GM18502 (cell line): ENCODE results near the gene MRPS2.
A peak's percentile ranks its signal among the peaks of the same experiment; 100 is the strongest.

Experiments
- ATAC-seq: cut with Tn5 transposase; IDR thresholded peaks from one replicate; pipeline ENCODE4 v1.9.1; 2021; ENCODE audit warnings: mild to moderate bottlenecking; ENCODE audit not compliant: unreplicated experiment, poor library complexity

MRPS2 gene

DNA sequence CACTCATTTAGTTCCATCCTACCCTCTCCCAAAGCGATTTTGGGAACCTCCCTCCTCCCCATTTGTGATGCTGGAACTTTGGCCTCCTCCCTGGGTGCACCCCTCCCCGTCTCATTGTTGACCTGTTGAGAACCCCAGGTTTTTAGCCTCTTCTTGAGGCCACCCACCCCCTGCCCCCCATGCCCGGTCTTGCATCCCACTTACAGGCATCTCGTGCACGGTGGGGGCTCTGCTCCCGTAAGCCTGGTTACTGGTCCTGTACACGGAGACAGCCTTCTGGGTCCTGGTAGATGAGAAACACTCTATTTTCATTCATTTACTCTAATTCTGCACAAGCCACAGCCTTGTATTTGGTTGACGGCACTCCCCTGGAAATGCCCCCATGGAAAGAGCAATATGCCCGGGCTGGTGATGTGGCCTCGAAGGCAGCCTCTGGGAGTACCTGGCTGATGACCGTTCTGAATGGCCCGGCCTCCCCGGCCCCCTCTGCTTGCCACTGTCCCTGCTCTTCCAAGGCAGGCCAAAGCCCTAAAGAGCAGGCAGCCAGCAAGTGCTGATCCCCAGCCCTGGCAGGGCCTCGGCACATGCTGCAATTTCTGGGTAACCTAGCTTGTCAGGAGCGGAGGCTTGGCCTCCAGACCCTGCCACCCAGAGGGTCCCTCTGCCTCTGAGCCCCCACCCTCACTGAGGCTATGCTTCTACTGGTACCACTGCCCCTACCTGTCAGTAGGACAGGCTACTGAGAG is 1.9 kb upstream of the MRPS2 start:
- ATAC-seq: no peak

DNA sequence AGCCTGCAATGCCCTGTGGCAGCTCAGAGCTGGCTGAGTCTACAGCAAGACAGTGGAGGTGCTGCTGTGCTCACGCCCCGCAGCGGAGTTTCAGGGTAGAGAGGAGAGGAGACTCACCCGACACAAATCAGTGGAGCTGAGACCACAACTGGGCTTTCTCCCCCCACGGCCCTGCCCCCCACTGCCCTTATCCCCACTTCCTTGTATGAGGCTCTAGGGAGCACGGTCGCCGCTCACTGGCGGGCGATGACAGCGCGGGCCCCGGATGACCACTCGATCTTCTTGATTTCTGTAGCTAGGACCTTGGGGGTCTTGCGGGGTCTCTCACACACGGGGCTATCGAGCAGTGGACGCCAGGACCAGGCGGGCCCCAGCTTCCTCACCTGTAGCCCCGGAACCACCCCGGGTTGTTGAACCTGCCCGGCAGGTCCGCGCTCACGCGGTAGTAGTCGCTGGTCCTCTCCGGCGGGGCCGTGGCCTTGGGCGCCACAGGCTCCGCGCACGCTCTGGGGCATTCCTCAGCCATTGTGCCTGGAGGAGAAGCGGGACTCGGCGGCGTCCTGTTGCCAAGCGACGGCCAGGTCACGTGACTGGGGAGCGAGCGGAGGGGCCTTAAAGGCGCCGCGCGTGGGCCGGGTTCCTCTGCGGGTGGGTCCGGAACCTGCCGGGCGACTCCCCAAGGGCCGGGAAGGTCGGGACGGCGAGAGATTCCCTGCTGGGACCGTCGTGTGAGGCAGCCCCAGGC is 984 bp upstream of the MRPS2 start:
- peak; percentile 54 for ATAC-seq

DNA sequence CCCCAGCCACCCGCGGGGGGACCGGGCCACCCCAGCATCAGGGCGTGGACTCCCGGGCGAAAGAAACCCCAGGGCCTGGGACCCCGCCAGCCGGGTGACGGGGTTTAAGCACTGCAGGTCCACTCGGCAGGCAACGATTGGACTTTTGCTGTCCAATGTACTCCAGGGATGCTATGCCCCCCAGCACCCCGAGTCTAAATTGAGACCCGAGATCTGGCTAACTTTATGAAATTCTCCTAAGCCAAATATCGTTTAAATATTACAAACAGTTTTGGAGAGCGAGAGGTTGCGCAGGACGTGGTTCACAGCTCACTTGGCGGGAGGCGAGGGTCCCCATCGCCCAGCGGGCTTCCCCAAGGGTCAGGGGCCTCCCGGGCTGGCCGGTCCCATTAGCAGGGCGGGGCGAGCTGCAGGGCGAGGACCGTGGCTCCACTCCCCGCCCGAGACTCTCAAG is 384 bp upstream of the MRPS2 start:
- ATAC-seq: peak; percentile 9

- ATAC-seq: no peak
These were observed 1.0 kb downstream of the MRPS2 start for GRCh38 chr9:135501261-135502167.

DNA sequence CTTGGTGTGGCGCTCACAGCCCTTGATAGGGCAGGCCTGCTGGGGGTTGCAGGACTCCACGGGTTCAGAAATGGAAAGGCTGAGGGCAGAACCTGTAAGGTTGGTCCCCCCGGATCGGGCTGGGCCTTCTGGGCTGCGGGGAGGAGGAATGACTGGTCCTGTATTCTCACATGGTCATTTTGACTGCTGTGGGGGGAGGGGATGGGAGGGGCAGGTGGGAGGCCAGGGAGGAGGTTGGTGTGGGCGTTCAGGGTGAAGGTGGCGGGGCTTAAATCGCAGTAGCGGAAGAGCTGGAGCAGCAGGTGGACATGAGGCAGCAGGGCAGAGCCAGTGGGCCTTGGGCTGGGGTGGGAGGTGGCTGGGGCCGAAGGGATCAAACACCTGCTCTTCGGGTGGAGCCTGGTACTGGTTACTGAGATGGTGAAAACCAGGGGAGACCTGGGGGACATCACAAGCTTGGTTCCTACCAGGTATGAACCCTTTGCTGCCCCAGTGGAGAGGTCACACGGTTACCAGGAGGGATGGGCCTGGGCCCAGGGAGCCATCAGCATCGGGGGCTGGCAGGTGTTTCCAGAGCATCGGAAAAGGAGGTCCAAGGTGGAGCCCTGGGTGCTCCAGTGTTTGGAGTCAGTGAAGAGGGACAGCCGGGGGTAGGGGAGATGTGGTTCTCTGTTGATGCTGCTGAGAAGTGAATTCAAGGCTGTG is 1.8 kb downstream of the MRPS2 start:
- no peak for ATAC-seq

DNA sequence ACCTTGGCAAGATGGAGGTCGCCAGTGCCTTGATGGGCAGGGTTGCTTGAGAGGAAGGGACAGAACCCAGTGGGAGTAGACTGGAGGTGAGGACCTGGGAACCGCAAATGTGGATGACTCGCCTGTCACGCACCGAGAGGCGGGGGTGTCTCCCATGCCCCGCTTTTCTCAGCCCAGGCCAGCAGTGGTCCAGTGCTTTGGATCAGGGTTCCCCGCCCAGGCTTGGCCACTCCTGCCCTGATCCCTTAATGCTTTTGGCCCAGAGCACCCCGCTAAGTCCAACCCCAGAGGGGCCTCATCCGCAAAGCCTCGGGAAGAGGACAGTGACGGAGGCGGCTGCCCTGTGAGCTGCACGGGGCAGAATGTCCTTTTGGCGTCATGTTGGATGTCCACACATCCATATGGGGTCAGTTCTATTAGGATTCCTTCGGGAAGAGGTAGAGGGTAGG is 2.4 kb downstream of the MRPS2 start:
- ATAC-seq: no peak

DNA sequence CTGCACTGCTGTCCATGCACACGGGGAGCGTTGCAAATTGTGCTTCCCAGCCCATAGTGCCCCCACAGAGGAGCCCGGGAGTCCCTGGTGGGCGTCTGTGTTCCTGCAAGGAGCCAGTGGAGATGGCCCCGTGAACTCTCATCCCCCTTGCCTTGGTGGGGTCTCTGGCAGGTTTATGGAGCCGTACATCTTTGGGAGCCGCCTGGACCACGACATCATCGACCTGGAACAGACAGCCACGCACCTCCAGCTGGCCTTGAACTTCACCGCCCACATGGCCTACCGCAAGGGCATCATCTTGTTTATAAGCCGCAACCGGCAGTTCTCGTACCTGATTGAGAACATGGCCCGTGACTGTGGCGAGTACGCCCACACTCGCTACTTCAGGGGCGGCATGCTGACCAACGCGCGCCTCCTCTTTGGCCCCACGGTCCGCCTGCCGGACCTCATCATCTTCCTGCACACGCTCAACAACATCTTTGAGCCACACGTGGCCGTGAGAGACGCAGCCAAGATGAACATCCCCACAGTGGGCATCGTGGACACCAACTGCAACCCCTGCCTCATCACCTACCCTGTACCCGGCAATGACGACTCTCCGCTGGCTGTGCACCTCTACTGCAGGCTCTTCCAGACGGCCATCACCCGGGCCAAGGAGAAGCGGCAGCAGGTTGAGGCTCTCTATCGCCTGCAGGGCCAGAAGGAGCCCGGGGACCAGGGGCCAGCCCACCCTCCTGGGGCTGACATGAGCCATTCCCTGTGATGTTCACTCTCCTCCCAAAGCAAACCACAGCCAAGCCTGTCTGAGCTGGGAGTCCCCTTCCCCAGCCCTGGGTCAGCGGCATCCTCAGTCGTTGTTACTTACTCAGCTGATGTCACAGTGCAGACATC is 3.1 kb downstream of the MRPS2 start:
- ATAC-seq: no peak

- no peak for ATAC-seq
These were observed 4.1 kb downstream of the MRPS2 start for GRCh38 chr9:135504262-135505243.

- no peak for ATAC-seq
These were observed 5.1 kb downstream of the MRPS2 start for GRCh38 chr9:135505406-135506187.

DNA sequence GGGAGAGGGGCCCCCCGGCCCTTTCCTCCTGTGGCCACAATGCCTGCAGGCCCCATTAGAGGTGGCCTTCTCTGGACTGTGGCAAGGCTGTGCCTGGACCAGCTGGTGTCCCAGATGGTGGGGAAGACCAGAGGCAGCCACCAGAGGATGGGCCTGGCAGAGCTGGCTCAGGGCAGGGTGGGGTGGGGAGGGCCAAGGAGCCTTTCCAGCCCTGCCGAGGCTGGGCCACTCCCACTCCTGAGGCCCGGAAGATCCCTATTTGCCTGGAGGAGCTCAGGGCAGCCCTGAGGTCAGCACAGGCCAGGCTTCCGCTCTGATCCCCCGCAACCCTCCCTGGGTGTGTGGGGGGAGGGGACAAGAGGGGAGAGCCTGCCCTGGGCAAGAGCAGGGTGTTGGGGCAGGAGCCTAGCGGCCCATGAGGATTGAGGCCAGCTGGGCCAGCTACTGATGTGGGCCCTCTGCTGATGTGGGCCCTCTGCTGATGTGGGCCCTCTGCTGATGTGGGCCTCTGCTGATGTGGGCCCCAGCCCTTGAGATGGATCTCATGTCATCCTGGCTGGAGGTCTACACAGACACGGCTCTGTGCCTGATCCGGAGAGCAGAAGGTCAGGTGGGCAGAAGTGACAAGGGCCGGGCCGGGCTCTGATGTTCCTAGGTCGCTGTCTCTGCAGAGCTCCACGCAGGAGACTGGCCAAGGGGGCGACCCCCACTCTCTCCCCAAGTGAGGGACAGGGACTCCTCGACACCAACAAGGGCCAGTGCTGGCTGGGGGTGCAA is 6.0 kb downstream of the MRPS2 start:
- ATAC-seq: no peak

- no peak for ATAC-seq
These were observed 6.9 kb downstream of the MRPS2 start for GRCh38 chr9:135507104-135508035.

DNA sequence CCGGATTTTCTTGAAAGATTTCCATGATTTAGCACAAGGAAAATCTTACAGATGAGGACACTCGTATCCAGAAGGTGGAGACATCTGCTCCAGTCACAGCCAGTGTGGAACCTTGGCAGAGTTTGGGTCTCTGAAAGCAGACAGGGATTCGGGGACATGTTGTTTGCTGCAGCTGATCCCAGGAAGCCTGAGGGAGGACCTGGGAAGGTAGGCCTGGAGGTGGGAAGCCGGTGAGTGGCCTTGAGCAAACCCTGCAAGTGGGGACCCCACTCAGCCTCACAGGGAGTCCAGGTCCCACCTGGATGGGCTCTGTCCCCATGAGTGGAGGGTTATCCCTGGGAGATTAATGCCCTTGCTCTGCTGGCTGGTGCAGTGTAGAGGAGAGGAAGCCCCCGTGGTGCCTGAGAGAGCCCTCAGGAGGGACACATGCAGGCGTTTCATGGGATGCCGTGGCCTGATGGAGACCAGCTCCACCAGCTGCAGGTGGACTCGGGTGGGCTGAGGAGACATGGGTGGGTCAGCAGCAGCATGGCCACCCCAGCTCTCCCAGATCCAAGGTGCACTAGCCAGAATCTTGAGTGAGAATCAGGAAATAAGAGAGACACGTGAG is 7.8 kb downstream of the MRPS2 start:
- no peak for ATAC-seq

- ATAC-seq: no peak
These were observed 9.0 kb downstream of the MRPS2 start for GRCh38 chr9:135509458-135509857.

DNA sequence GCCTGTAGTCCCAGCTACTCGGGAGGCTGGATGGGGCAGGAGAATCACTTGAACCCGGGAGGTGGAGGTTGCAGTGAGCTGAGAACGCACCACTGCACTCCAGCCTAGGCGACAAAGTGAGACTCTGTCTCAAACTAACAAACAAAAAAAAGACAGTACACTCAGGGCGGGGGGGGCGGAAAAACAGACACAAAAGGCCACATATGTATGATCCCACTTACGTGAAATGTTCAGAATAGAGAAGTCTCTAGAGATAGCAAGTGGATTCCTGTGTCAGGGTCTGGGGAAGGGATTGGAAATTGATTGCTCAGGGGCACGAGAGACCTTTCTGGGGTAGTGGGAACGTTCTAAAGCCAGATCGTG is 11.7 kb downstream of the MRPS2 start:
- ATAC-seq: no peak

GRCh38 chr9:135512904-135513303 is 12.4 kb downstream of the MRPS2 start:
- ATAC-seq: no peak
